Esophagus muscularis mucosa (tissue), 4 donors: Measurements from ENCODE around the gene CIAO2A. TPM values are rescaled to one million over a fixed set of nuclear protein-coding genes. Genes with fewer than 3 reads are reported as not detected.

Experiments
- DNase-seq: peaks from one replicate; pipeline ENCODE4 v3.0.0-alpha.2; 2017; ENCODE audit errors: extremely low spot score
- H3K27ac ChIP-seq, 4 donors: fragments of 200-600 bp; sonication (generic); replicated peaks in 1 of 4; 1 replicate in 3 of 4; 2 replicates in 1 of 4; pipeline ENCODE4 v1.5.1; 2016 to 2019; ENCODE audit warnings: mild to moderate bottlenecking in 1 of 4
- H3K27me3 ChIP-seq, 4 donors: fragments of 200-600 bp; sonication (generic); one replicate each; pipeline versions ENCODE4 v1.5.1 to v1.6.0; 2016 to 2019
- H3K36me3 ChIP-seq, 4 donors: fragments of 200-600 bp; sonication (generic); one replicate each; pipeline ENCODE4 v1.5.1; 2016 to 2019
- H3K4me1 ChIP-seq, 4 donors: fragments of 200-600 bp; sonication (generic); one replicate each; pipeline ENCODE4 v1.5.1; 2016 to 2019
- H3K4me3 ChIP-seq, 4 donors: fragments of 200-600 bp; sonication (generic); 1 replicate in 2 of 4; 2 replicates in 2 of 4; pipeline ENCODE4 v1.5.1; 2016 to 2019; ENCODE audit warnings: mild to moderate bottlenecking in 4 of 4, moderate library complexity in 1 of 4
- H3K9me3 ChIP-seq, 4 donors: fragments of 200-600 bp; sonication (generic); 1 replicate in 3 of 4; 2 replicates in 1 of 4; pipeline ENCODE4 v1.5.1; 2016 to 2019
- EP300 ChIP-seq: sonication (generic); formaldehyde crosslinking; IDR thresholded peaks from one replicate; pipeline ENCODE4 v1.6.1; 2017; ENCODE audit warnings: antibody characterized with exemption
- POLR2A ChIP-seq: fragments of 450-650 bp; IDR thresholded peaks from one replicate; pipeline ENCODE4 v1.6.1; 2017; ENCODE audit warnings: antibody characterized with exemption, moderate library complexity, mild to moderate bottlenecking, low read depth
- POLR2AphosphoS5 ChIP-seq, 2 donors: sonication (generic); formaldehyde crosslinking; IDR thresholded peaks; one replicate each; pipeline ENCODE4 v1.6.1; 2017; ENCODE audit warnings: antibody characterized with exemption in 2 of 2
- WGBS: methylation state at CpG from one replicate; pipeline ENCODE4 v1.1.5; 2018; 5-methylcytosine and 5-hydroxymethylcytosine counted together
- intact Hi-C: fragments of 100-400 bp; cut with DNase I; formaldehyde crosslinking; loops from one replicate; pipeline ENCODE4 v1.15.1; 2023
- total RNA-seq, 4 donors: library from RNA; depleted of rRNA; stranded (reverse); fragments of >200 nt; gene quantifications; one replicate each; pipeline versions ENCODE4 v1.1.0 to v1.2.1, GENCODE V29; 2016
- TF ChIP-seq, protein P1 (sequence below), 3 experiments: fragments of 200-600 bp in 2 of 3; fragments of 450-650 bp in 1 of 3; sonication (generic) in 2 of 3; IDR thresholded peaks; one replicate each; pipeline ENCODE4 v1.5.1; 2017 to 2019; ENCODE audit warnings: antibody characterized with exemption in 3 of 3, mild to moderate bottlenecking in 2 of 3, moderate library complexity in 1 of 3

The CIAO2A gene
- total RNA-seq, 4 donors from 2014 or later = 15.3 to 24.4 (median 20.4) TPM

DNA sequence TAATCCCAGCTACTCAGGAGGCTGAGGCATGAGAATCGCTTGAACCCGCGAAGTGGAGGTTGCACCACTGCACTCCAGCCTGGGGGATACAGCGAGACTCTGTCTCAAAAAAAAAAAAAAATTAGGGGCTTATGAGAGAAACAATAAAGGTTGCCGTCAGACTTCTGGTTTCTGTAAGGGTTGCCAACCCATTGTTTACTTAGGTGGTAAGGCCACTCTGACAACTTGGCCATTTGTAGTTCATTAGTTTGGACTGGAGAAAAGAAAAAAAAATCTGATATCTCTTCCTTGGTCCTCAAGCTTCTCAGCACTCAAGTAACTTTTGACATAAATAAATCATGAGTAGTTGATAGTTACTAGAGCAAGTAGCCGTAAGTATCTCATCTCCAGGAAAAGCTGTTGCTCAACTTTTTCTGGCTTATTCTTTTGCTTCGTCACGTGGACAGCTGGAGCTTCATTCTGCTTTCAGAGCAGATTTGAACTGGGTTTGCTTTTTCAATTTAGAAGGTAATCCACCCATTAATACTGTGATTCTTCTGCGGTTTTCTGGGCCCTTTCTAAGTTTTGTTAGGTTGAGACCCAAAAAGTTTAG, 11.6 kb upstream of the CIAO2A start:
- TF ChIP-seq, protein P1, sequence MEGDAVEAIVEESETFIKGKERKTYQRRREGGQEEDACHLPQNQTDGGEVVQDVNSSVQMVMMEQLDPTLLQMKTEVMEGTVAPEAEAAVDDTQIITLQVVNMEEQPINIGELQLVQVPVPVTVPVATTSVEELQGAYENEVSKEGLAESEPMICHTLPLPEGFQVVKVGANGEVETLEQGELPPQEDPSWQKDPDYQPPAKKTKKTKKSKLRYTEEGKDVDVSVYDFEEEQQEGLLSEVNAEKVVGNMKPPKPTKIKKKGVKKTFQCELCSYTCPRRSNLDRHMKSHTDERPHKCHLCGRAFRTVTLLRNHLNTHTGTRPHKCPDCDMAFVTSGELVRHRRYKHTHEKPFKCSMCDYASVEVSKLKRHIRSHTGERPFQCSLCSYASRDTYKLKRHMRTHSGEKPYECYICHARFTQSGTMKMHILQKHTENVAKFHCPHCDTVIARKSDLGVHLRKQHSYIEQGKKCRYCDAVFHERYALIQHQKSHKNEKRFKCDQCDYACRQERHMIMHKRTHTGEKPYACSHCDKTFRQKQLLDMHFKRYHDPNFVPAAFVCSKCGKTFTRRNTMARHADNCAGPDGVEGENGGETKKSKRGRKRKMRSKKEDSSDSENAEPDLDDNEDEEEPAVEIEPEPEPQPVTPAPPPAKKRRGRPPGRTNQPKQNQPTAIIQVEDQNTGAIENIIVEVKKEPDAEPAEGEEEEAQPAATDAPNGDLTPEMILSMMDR (IDR thresholded peaks at IDR 0.05) = no peak
- peak; percentile 31 to 38 for TF ChIP-seq POLR2AphosphoS5 (IDR thresholded peaks at IDR 0.05)
- peaks cover 32 to 66% (median 56%) of the 10 kb centered on the region in 4 donors for H3K4me1 ChIP-seq
- intact Hi-C loops = no loop called here
- peak overlapping the region; percentile 38 to 76 (median 55) for H3K27ac ChIP-seq
- no peak for DNase-seq
- H3K9me3 ChIP-seq = no peaks in the 10 kb centered on the region
- H3K27me3 ChIP-seq = no peaks in the 10 kb centered on the region
- no peak overlapping the region for H3K4me3 ChIP-seq
- H3K36me3 ChIP-seq = no peaks in the 10 kb centered on the region
- 61% methylated on average over 9 of the region's 9 CpGs for WGBS

DNA sequence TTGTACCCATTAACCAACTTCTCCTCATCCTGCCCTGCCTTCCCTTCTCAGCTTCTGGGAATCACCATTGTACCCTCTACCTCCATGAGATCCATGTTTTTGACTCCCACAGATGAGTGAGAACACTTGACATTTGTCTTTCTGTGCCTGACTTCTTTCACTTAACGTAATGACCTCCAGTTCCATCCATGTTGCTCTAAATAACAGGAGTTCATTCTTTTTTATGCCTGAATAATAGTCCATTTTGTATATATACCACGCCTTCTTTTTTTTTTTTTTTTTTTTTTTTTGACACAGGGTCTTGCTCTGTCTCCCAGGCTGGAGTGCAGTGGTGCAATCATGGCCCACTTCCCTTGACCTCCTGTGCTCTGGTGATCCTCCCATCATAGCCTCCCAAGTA, 8.9 kb upstream of the CIAO2A start:
- intact Hi-C loops = no loop called here
- peaks cover 51 to 71% (median 67%) of the 10 kb centered on the region in 4 donors for H3K4me1 ChIP-seq
- no peak overlapping the region for H3K27ac ChIP-seq
- no peaks in the 10 kb centered on the region for H3K27me3 ChIP-seq
- no peaks in the 10 kb centered on the region for H3K36me3 ChIP-seq
- H3K4me3 ChIP-seq = no peak overlapping the region
- 95% methylated on average over 2 of the region's 2 CpGs for WGBS
- DNase-seq = no peak
- H3K9me3 ChIP-seq = no peaks in the 10 kb centered on the region
- no peak for TF ChIP-seq POLR2AphosphoS5 (IDR thresholded peaks at IDR 0.05)

DNA sequence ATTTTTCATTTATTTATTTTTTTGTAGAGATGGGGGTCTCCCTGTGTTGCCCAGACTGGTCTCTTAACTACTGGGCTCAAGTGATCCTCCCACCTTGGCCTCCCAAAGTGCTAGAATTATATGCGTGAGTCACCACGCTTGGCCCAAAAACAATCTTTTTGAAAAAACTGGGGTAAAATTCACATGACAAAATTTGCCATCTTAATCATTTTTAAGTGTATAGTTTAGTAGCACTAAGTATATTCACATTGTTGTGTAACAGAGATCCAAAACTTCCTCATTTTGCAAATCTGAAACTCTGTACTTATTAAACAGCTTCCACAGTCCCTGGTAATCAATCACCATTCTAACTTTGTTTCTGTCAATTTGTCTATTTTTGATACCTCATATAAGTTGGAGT, 7.3 kb upstream of the CIAO2A start:
- Histone ChIP-seq H3K27ac (peak overlapping the region in 2 of 4 donors; percentile 37 to 67), H3K36me3 (no peaks in the 10 kb centered on the region), H3K27me3 (no peaks in the 10 kb centered on the region), H3K4me3 (no peak overlapping the region), H3K9me3 (no peaks in the 10 kb centered on the region), H3K4me1 (peaks cover 50 to 70% (median 64%) of the 10 kb centered on the region in 4 donors)
- WGBS = 74% methylated on average over 2 of the region's 2 CpGs
- DNase-seq = no peak
- TF ChIP-seq POLR2A (no peak), POLR2AphosphoS5 (IDR thresholded peaks at IDR 0.05) (no peak), EP300 (no peak)
- TF ChIP-seq, protein P1 (IDR thresholded peaks at IDR 0.05) = no peak
- intact Hi-C loops = no loop called here

DNA sequence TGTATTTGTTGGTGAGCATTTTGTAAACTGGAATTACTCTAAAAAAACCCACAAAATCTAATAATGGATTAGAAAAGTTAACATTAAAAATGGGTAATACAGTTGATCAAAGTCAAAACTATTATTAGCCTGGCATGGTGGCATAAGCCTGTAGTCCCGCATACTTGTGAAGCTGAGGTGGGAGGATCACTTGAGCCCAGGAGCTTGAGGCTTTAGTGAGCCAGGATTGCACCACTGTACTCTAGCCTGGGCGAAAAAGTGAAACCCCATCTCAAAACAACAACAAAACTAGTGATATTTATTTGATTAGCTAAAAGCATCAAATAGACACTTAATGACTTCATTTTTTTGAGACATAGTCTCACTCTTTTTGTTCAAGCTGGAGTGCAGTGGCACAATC, 5.7 kb upstream of the CIAO2A start:
- intact Hi-C loops = no loop called here
- DNase-seq = no peak
- Histone ChIP-seq H3K27ac (peak overlapping the region in 1 of 4 donors; percentile 67), H3K4me1 (peaks cover 47 to 67% (median 61%) of the 10 kb centered on the region in 4 donors), H3K9me3 (no peaks in the 10 kb centered on the region), H3K36me3 (no peaks in the 10 kb centered on the region), H3K4me3 (no peak overlapping the region), H3K27me3 (no peaks in the 10 kb centered on the region)
- TF ChIP-seq EP300 (no peak), POLR2AphosphoS5 (IDR thresholded peaks at IDR 0.05) (no peak), POLR2A (no peak)
- TF ChIP-seq, protein P1 (IDR thresholded peaks at IDR 0.05) = no peak
- 91% methylated on average over 2 of the region's 2 CpGs for WGBS

DNA sequence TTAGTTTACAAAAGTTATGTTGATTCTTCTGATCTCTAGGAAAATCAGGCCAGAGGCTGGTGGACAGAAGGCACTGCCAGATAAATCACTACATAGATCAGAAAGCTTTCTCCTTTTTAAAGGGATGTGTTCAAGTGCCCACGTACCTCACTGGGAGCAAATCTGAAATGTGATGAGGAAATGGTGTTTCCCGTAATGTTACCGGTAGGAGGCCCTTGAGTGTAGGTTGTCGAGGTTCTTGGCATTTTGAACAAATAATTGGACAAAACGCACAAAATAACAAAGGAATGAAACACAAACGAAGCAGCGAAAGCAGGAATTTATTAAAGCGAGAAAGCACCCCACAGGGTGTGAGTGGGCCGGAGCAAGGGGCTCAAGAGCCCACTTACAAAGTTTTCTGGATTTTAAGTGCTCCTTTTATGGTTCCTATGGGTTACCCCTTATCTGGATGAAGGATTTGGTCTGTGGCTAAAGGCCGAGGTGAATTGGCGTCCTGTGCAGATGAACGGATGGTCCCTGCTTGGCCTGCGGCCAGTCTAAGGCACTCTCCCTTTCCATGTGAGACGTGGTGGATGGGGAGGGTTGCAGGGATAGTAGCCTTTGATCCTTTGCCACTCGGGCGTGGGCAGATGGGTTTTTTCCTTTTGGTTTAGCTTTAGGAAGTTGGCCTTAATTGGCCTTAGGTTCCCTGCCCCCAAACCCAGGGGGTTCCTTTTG, 3.2 kb upstream of the CIAO2A start:
- no peak for TF ChIP-seq POLR2A
- TF ChIP-seq, protein P1 (IDR thresholded peaks at IDR 0.05) = peak in 1 of 3 experiments; percentile 2
- intact Hi-C loops = no loop called here
- H3K27me3 ChIP-seq = no peaks in the 10 kb centered on the region
- no peak for DNase-seq
- H3K4me3 ChIP-seq = peak overlapping the region; percentile 73 to 99 (median 87)
- WGBS = 3% methylated on average over 16 of the region's 16 CpGs
- H3K9me3 ChIP-seq = no peaks in the 10 kb centered on the region
- no peaks in the 10 kb centered on the region for H3K36me3 ChIP-seq
- H3K27ac ChIP-seq = peak overlapping the region; percentile 86 to 94 (median 90)
- peaks cover 56 to 81% (median 77%) of the 10 kb centered on the region in 4 donors for H3K4me1 ChIP-seq
